CD4-positive, alpha-beta T cell treated with Interleukin-12 subunit alpha and Interleukin-12 subunit beta, for 1 hour (primary cell): ENCODE results near the gene KCTD15.

ENCODE experiments used
- DNase-seq: peaks from one replicate; pipeline ENCODE4 v3.0.0-alpha.2; 2020

Gene KCTD15

GRCh38 chr19:33796164-33796875 is at the start of gene KCTD15:
Gene KCTD15, plus strand, starts transcription at chr19:33796870. Its CDS starts 3,585 bp downstream, at chr19:33800455.
- peak; percentile 17 for DNase-seq

DNA sequence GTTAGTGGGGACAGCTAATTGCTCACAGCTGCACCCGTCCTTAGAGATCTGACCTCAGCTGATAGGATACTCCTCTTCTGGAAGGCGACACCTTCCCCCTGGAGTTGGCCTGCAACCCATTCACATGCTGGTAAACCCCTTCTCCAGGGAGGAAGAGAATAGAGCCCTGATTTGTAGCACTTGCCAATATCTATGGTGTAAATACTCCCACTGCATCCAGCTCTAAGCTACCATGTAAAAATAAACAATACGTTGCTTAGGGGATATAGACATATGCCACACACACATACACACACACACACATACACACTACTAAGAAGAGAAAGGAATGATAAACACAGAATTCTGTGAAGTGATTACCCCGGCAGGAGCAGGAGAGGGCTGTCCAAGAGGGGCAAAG is 49.4 kb upstream of the KCTD15 start:
- DNase-seq = no peak

GRCh38 chr19:33748231-33748630 is 48.4 kb upstream of the KCTD15 start:
- no peak for DNase-seq

DNA sequence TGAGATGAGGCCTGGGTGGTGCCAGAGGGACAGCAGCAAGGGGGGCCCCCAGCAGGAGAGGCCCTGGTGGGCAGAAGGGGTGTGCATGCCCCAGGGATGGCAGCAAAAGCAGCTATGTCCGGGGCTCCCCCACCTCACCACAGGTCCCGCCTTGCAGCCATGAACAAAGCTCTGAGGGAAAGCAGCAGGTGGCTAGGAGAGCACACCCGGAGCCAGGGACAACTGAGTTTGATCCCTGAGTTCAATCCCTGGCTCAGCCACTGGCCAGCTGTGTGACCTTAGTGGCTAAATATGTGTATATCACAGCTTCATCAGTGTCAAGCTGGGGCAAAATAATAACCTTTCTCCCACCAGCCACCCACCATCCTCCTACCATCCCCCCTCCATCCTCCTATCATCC is 47.7 kb upstream of the KCTD15 start:
- no peak for DNase-seq

DNA sequence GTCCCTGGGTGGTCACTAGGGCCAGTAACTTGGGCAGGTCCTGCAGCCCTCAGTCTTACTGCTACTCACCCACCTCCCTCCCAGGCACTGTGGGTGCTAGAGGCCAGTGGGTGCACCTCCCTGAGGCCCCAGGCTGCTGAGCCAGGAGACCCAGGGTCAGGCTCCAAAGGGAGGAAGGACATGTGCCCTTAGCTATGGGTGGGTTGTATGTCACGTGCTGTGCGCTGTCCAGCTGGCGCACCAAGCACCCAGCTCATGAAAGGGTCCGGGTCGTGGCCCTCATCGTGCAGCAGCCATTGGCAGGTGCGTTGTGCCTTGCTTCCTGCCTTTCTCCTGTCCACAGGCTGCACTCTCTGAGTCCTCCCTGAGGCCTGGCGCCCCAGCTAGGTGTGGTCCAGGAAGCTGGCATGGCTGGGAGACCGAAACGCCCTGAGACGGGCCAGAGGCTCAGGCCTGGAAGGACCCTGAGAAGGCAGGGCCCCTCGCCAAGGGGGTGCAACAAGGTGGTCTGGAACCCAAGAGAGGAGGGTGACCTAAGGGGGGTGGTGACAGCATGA is 47.0 kb upstream of the KCTD15 start:
- DNase-seq = no peak

DNA sequence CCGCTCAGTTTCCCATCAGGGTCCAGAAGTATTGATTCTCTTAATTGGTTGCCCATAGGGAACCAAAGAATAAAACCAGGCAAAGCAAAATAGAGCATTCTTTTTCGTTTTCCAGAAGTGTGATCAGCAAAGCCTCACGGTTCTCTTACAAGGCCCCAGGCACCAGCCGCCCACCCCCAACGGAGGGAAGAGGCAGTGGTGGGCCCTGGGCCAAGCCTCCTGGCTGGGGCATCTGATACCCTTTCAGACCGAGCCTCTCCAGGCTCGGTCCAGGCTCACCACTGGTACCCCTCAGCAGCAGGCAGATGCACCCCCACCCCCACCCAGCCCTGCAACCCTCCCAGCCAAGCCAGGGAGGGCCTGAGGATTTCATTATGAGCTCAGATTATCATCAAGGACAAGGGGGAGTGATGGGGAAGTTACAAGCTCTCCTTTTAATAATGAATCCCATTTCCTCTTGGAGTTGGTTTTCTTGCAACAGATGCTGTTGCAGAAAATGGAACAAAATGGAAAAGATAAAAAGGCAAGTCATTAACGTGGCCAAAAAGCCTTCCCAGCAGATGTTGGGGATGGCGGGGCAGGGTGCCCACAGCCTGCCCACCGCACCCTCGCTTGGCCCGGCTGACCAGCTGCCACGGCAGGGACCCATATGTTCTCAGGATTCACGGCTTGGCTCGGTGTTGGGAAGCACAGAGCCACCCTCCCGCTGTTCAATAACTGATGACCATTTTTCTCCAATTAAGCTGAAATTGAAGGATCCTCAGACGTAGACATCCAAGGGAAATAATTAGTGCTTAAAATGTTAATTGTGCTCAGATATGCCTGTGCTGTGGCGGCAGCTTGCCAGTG is 45.9 kb upstream of the KCTD15 start:
- DNase-seq = no peak

GRCh38 chr19:33751436-33751770 is 45.3 kb upstream of the KCTD15 start:
- no peak for DNase-seq

DNA sequence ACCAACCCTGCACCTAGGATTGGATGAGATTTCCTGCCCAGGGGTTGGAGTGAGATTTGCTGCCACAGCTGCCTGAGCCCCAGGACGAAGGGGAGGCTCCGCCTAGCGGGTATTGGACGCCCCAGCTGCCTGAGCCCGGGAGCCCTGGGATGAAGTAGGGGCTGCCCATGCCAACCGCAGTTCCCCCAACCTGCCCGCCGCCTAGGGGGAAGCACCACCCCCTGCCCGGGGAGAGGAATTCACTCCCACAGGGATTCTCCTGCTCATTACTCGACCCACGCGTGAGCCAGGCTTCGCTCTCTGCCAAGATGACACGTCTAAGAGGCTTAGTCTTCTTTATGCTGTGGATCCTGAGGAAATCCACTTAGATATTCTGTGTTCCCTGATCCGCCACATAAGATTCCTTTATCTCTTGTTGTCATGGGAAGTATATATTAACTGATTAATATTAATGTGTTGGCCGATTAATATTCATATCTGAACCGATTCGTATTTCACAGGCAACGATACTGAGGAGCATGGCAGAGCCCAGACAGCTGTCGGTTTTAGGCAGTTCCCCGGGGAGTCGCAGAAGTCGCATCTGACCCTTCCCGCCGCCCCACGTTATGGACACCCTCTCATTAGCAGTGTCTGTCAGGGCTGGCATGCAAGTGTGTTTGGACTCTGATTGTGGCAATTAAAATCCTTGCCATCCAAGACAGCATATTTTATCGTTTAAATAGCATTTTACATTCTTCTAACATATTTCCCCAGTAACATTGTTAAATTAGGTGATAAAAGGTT is 44.5 kb upstream of the KCTD15 start:
- DNase-seq = no peak

- no peak for DNase-seq
These were observed 43.7 kb upstream of the KCTD15 start for GRCh38 chr19:33752945-33753344.

DNA sequence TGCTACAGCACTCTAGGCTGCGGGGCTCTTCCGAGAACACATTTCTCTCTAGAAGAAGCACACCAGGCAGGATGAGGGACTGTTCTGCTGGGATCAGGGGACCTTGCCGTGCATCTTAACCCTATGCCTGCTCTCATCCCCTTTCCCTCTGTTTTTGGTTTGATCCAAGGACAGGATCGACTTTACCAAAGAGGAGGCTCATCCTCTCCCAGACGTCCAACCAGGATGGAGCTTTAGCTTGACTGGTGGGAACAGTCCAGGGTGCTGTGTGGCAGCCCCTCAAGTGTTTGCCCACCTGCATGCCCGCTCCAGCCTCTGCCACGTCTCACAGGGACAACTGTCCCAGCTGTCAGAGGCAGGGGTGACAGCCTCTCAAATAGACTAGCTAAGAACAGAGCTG is 42.3 kb upstream of the KCTD15 start:
- no peak for DNase-seq

GRCh38 chr19:33755099-33756035 is 41.3 kb upstream of the KCTD15 start:
- DNase-seq = no peak

GRCh38 chr19:33756177-33756576 is 40.5 kb upstream of the KCTD15 start:
- DNase-seq = no peak

GRCh38 chr19:33758541-33759013 is 38.1 kb upstream of the KCTD15 start:
- DNase-seq = no peak

DNA sequence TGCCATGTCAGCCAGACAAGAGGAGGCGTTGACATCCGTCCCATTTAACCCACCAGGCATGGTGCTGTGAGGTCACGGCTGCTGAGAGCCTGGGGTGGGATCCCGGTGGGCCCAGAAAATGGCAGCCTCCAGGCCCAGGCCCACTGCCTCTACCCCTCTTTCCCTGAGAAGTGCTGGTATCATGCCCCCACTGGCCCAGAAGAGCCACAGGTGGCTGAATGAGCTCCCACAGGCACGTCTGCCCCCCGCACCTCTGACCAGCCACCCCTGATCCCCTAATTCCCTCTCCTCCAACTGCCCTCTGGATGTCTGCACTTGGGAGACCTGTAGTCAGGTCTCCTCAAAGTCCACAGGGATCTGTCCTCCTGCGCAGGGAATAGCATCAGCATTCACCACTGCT is 37.3 kb upstream of the KCTD15 start:
- DNase-seq = no peak

GRCh38 chr19:33763633-33764371 is 32.9 kb upstream of the KCTD15 start:
- DNase-seq = no peak

DNA sequence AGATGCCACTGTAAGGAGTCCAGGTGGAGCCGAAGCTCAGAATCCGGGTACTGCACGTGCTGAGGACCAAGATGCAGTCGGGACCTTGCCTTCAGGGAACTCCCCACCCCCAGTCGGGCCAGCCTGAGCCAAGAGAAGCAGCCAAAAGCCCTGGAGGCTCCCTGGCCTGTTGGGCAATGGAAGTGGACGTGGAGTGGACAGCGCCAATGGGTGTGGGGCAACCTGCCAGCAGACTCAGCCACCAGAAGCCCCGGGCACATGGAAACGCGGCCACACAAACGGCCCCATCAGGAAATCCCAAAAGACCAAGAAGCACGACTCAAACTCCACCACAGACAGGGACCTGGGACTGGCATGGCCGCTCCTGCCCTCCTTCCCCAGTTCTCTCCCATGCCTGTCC is 30.0 kb upstream of the KCTD15 start:
- DNase-seq = no peak

GRCh38 chr19:33767898-33768413 is 28.7 kb upstream of the KCTD15 start:
- DNase-seq = no peak

DNA sequence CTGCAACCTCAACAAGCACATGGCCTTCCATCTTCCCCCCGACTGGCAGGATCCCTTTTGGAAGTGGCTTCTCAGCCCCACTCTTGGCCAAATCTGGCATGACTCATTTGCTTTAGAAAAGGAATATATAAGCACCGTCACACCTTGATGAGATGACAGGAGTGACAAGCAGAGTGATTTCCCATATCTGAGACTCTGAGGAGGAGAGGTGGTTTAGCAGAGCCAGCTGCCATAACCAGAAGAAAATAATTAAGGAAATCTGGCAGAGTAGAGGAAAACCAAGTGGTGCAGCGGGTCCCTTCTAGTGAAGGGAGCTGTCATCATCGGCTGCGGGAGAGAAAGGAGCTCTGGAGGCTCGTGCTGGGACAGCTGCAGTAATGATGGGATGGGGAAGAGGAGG is 27.5 kb upstream of the KCTD15 start:
- no peak for DNase-seq

DNA sequence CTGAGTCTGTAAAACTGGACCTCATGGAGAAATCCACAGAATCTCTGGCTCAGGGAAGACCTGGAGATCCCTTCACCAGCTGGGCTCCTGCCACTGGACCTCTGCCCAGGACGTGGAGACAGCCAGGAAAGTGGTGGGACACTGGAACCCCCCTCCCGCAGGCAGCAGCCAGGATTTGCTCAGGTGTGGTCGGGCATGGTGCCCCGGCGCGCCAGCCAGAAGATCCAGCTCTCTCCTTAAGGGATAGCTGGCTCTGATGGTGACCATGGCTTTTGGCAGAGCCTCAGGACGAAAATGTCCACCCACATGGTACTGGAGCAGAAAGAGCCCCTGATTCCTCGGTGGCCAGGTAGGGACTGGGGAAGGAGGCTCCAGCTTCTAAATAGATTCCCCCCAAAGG is 26.6 kb upstream of the KCTD15 start:
- no peak for DNase-seq

DNA sequence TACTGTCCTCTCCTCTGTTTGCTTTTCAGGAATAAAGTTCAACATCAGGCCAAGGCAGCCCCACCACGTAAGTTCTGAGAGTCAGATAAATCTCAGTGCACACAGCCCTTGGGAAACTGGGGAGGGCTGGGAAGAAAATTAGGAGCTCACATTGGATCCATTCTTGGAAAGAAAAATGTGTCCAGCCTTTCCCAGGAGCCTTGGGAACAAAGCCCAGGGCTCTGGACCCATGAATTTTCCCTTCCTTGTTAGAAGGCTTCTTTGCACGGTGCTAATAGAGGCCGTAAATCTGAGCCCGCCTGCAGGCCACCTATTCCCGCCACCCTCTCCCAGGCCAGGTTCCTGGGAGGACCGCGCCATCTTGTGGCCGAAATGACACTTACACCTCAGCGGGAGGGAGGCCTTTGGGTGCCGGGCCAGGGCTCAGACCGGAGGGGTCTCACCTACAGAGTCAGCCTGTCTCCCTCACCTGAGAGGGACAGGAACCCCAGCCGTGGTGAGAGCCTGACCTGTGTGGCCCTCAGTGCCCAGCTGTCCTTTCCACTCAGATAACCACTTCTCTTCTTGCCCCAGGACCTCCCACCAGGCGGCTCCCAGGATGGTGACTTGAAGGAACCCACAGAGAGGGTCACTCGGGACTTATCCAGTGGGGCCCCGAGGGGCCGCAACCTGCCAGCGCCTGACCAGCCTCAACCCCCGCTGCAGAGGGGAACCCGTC is 25.1 kb upstream of the KCTD15 start:
- DNase-seq = peak; percentile 64
